GM18907 (cell line): ENCODE data around the gene CDC37.
A peak's percentile ranks its signal among the peaks of the same experiment; 100 is the strongest.
"Not testable (repeated sequence)": the region's sequence is repeated elsewhere in the genome, so short reads cannot be mapped to it uniquely, and the experiment has no call there.

Experiments used
- ATAC-seq: cut with Tn5 transposase; IDR thresholded peaks from one replicate; pipeline ENCODE4 v1.9.1; 2021; ENCODE audit warnings: mild to moderate bottlenecking, moderate library complexity; ENCODE audit not compliant: unreplicated experiment

CDC37 gene

DNA sequence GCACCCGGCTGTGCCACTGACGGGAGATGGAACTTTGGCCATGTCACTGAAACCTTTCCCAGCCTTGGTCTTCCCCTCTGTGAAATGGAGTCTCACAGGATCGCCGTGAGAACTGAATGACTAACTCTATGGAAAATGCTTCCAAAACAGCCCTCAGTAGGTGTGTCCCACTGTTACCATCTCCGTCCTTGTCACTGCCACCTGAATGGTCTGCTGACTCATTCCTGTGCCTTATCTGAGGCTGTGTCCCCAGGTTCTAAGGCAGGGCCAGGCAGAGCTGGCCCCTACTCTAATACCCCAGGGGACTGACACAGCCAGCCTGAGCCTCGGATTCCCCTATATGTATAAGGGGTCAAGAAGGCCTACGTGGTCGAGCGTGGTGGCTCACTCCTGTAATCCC lies 4.5 kb downstream of the CDC37 start:
- no peak for ATAC-seq

DNA sequence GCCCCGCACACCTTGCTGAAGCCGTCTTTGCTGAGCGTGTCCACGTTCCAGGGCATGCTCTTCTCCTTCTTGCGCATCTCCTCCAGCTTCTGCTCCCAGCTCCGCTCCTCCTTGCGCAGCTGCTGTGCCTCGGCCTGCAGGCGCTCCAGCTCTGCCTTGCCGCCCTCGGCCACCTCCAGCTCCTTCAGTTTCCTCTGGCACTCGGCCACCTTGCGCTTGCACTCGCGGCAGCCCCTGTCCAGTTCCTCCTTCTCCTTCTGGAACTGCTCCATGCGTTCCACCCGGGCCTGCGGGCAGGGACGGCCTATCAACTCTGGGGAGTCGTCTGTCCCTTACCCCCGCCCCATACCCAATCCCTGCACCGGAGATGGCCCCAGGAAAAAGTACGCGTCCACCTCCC lies 7.4 kb downstream of the CDC37 start:
- no peak for ATAC-seq

DNA sequence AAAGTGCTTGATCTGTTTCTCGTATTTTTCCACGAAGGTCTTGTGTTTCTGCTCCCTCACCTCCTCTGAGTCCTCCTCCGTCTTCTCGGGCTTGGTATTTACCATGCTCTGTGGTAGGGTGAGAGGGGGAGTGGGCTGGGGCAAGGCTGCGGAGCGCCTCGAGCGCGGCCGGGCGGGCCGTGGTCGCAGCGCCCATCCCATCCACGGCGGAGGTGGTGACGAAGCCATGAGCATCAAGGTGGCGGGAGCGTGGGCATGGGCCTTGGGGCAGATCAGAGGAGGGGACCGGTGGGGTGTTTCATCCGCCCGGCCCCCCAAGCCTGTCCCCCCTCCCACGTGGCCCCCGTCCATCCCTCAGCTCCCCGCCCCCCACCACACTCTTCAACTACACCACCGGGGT lies 7.9 kb downstream of the CDC37 start:
- no peak for ATAC-seq

DNA sequence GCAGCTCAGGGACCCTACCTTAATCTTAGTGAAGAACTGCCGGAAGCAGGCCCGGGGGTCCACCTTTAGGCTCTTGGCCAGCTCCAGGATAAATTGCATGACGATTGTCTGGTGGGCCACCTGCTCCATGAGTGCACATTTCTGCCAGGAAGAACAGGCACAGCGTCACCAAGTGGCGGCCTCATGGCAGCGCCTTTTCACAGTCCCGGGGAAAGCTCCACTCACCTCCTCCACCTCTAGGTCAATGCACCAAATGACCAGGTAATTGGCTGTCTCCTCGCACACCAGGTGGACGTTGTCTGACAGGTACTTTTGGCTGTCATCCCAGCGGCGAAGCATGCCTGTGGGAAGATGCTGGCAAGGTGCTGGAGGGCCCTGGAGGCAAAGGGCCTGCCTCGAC lies 8.3 kb downstream of the CDC37 start:
- ATAC-seq: no peak

- no peak for ATAC-seq
Observed at GRCh38 chr19:10393137-10393536, 10.2 kb downstream of the CDC37 start.

- no peak for ATAC-seq
Observed at GRCh38 chr19:10392120-10392519, 11.2 kb downstream of the CDC37 start.

DNA sequence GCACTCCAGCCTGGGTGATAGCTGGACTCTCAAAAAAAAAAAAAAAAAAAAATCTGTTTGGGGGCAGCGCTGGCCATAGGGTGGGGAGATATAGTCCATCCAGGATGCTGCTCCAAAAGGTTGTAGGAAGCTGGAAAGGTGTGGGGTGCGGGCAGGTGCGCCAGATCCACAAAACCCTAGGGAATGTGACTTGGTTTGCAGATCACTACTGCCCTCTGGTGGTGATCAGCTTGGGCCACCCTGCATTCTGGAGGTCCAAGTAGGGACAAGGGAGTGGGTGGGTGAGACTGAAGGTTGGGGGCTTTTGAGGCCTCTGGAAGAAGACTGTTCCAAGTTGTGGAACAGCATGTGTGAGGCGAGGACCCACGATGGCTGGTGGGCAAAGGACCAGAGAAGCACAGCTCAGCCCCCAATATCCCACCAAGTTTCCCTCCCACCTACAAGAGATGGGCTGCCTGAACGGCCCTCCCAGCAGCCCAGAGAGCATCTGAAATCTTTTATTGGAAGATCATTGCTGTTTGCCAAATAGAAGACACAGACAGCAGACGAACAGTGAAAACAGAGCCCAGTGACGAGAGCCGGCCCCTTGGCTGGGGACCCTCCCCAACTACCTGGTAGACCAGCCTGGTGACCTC lies 12.6 kb downstream of the CDC37 start:
- no peak for ATAC-seq

DNA sequence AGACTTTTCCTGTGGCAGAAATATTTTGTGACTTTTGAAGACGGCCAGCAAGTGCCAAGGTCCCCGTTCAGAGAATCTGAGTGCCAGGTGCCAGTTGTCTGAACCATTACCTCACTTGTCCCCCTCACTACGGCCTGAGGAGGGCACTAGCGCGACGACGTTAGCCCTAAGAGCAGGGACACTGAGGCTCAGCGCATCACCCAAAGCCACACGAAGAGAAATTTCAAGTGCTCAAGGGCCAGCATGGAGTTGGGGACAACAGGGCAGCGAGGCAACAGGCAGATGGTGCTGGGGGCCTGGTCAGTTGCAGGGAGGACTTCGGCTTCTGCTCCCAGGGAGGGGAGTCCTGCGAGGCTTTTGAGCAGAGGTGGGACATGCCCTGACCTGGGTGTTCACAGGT lies 13.5 kb downstream of the CDC37 start:
- no peak for ATAC-seq

DNA sequence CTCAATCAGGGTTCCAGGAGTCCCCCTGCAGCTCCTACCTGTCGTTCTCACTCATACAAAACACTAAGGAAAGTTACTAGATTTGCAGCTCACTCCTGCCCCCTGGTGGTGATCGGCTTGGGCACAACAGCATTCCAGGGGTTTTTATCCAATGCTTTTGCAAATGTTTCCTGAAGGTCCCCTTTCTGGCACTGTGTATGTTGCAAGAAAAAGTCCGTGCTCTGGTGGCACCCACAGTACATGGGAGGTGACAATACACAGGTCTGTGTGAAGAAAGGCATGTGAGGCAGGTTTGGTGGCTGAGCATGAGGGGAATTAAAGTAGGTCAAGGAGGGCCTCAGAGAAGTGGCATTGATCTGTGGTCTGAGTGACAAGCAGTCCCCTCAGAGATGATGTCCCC lies 14.4 kb downstream of the CDC37 start:
- no peak for ATAC-seq

- no peak for ATAC-seq
Observed at GRCh38 chr19:10384580-10384979, 18.8 kb downstream of the CDC37 start.

GRCh38 chr19:10383223-10383499 lies 20.2 kb downstream of the CDC37 start:
- not testable (repeated sequence) for ATAC-seq

DNA sequence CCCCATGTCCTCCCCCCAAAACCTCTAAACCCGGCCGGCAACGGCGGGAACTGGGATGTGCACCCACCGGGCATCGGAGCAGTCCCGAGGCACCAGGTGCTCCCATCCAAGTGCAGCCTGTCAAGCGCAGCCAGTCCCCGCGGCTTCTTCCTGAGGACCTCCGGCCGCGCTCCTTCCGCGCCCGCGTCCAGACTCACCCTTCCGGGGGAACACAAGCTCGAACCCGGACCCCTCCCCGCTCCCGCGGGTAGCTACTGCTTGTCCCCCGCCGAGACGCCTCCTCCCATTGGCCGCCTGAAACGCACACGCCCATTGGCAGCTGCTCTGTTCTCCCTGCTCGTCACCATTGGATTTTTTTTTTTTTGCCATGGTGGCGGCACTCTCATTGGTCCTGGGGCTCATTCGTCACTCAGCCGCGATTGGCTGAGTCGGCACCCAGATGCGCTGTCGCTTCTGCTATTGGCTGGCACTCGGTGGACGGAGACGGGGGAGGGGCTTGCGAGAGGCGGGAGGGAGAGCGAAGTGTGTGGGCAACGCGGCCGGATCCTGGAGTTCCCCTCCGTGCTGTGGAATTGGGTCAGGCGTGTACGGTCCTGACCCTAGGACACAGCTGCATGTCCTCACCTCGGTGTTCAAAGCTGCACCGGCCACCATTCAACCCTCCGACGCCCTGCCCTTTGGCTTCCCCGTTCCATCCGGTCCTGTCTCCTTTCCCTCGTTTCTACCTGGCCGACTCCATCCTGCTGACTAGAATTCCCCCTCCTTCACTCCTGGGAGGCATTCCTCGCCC lies 22.8 kb downstream of the CDC37 start, which contains the start of gene TYK2:
TSS of gene TYK2 (minus strand) at position 260 of the 790 bp plus-strand sequence. CDS start 2,166 bp downstream, outside the sequence.
- ATAC-seq: peak; percentile 90

- ATAC-seq: no peak
Observed at GRCh38 chr19:10379880-10380312, 23.4 kb downstream of the CDC37 start.

DNA sequence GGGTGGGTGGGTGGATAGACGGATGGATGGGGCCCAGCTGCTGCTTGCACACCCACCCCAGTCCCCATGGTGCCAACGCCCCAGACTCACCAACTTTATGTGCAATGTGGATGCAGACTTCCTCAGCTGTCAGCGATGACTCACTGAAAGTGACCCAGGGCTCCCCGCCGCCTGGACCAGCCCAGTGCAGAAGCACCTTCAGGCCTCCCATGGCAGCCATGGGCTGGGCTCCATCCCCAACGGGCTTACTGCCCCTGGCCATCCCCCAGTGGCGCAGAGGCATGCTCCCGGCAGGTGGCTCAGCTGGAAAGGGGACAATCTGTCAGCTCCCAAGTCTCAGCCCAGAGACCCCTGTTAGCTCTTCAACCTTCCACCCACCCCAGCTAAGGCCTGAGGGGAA lies 25.2 kb downstream of the CDC37 start:
- no peak for ATAC-seq

DNA sequence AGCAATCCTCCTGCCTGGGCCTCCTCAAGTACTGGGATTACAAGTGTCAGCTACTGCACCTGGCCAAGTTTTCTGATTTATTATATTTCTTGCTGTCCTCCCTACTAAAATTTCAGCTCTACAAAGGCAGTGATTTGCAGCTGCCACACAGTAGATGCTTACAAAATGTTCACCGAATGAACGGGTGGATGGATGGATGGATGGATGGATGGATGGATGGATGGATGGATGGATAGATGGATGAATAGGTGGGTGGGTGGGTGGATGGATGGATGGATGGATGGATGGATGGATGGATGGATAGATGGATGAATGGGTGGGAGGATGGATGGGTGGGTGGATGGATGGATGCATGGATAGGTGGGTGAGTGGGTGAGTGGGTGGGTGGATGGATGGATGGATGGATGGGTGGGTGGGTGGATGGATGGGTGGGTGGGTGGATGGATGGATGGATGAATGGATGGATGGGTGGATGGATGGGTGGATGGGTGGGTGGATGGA lies 26.2 kb downstream of the CDC37 start:
- not testable (repeated sequence) for ATAC-seq

- no peak for ATAC-seq
Observed at GRCh38 chr19:10374931-10375330, 28.4 kb downstream of the CDC37 start.

DNA sequence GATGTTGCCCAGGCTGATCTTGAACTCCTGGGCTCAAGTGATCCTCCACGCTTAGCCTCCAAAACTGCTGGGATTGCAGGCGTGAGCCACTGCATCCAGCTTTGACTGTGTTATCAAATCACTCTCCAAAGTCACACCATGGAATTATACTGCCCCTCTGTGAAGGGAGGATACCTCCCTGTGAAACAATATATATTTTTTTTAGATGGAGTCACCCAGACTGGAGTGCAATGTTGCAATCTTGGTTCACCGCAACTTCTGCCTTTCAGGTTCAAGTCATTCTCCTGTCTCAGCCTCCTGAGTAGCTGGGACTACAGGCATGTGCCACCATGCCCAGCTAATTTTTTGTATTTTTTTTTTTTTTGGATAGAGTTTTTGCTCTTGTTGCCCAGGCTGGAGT lies 30.7 kb downstream of the CDC37 start:
- ATAC-seq: no peak

DNA sequence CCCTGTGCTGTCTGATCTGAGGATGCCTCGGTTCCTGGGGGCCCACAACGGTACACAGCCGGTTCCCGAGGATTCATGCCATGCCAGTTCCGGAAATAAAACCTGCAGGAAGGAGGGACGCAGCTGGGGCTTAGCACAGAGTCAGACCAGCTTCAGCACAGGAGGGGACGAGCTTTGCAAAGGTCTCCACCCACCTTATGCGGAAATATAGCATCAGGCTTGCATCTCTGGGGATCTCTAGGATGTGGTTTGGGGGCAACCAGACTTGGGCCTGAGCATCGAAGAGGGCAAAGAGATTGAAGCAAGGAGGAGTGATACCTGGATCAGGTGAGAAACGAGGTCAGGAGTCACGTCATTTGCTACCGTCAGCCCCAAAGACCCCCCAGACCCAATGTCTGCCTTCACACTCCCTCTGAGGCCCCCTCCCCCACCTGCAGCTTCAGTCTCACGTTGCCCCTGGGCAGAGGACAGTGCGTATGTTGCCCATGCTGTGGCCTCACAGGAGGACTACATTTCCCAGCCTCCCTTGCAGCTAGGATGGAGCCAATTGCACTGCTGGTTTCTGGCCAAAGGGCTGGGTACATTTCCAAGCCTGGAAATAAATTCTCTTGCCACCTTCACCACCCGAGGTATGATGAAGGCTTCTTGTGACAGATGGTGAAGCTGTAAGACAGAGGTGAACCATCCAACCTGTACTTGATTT lies 35.1 kb downstream of the CDC37 start:
- ATAC-seq: no peak

GRCh38 chr19:10366950-10367512 lies 36.3 kb downstream of the CDC37 start:
- not testable (repeated sequence) for ATAC-seq

GRCh38 chr19:10365518-10365917 lies 37.8 kb downstream of the CDC37 start:
- no peak for ATAC-seq

DNA sequence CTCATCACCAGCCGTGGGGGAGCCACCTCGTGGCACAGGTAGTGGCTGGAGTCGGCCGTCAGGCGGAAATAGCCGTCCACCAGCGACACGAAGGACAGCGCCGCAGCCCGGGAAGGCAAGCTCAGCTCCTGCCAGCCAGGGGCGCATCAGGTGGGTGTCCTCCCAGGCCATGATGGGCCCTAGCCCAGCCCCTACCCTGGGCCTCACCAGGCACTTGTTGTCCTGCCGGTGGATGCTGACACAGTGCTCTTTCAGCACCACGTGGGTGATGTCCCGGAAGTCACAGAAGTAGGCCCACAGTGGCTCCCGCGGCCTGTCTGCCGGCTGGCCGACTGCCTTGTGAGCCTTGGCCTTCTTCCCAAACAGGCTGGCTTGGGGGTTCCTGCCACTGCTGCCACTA lies 38.7 kb downstream of the CDC37 start:
- no peak for ATAC-seq
